ENCODE measurements around the gene ALAD.

- TF ChIP-seq POLR2A (IDR thresholded peaks at IDR 0.05; ENCODE audit: low read depth, low read length) = no peak
- no peak for TF ChIP-seq POLR2AphosphoS5 (IDR thresholded peaks at IDR 0.05; ENCODE audit: low read depth, low read length)
- TF ChIP-seq TAF1 (IDR thresholded peaks at IDR 0.05; ENCODE audit: borderline replicate concordance, low read depth, low read length) = no peak
Measured at GRCh38 chr9:113446323-113446740, 45.2 kb upstream of the ALAD start.
